Tibial nerve (tissue), 3 donors: ENCODE measurements around the gene SATL1.

Experiments used
- POLR2A ChIP-seq, 2 donors: fragments of 450-650 bp; IDR thresholded peaks; one replicate each; pipeline ENCODE4 v1.6.1; 2017; ENCODE audit warnings: antibody characterized with exemption in 2 of 2, mild to moderate bottlenecking in 2 of 2, moderate library complexity in 2 of 2
- TF ChIP-seq, protein P1 (sequence below), 5 experiments: fragments of 200-600 bp in 3 of 5; fragments of 450-650 bp in 2 of 5; sonication (generic) in 3 of 5; IDR thresholded peaks; one replicate each; pipeline ENCODE4 v1.5.1; 2016 to 2019; ENCODE audit warnings: antibody characterized with exemption in 5 of 5, mild to moderate bottlenecking in 3 of 5, moderate library complexity in 2 of 5

DNA sequence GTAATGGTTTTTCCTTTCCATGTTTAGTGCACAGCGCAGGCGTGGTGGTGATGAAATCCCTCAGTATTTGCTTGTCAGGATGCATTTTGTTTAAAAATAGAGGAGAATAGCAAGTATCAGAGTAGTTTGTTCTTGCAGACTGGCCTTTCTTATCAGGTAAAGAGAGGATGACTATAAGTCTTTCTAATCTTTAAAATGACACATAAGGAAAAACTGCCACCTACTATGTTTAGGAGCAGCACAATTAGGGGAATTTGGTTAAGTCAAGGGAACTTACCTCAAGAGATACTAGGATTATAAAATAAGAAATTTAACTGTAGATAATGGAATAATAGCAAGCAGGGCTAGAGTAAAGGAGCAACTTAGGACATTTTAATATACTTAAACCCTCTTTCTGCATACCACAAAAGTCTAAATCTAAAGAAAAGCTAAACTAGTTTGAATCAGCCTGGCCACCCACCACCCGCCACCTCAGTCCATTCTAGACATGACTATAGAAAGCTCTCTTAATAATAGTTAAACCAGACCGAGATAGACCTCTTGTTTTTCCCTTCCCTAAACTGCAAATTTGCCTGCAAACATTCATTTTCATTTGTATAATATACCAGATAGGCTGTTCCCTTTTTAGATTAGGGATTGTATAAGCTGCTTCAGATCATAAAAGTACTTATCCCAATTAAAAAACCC, 177.9 kb downstream of the SATL1 start:
- TF ChIP-seq POLR2A (IDR thresholded peaks at IDR 0.05), result no peak
- TF ChIP-seq, protein P1, sequence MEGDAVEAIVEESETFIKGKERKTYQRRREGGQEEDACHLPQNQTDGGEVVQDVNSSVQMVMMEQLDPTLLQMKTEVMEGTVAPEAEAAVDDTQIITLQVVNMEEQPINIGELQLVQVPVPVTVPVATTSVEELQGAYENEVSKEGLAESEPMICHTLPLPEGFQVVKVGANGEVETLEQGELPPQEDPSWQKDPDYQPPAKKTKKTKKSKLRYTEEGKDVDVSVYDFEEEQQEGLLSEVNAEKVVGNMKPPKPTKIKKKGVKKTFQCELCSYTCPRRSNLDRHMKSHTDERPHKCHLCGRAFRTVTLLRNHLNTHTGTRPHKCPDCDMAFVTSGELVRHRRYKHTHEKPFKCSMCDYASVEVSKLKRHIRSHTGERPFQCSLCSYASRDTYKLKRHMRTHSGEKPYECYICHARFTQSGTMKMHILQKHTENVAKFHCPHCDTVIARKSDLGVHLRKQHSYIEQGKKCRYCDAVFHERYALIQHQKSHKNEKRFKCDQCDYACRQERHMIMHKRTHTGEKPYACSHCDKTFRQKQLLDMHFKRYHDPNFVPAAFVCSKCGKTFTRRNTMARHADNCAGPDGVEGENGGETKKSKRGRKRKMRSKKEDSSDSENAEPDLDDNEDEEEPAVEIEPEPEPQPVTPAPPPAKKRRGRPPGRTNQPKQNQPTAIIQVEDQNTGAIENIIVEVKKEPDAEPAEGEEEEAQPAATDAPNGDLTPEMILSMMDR (IDR thresholded peaks at IDR 0.05), result no peak
